Measurements from ENCODE around the gene ST7. TPM values are rescaled to one million over a fixed set of nuclear protein-coding genes. Genes with fewer than 3 reads are reported as not detected.

The ST7 gene
- total RNA-seq, 1 donor from 2014 or later, result 39.3 TPM

GRCh38 chr7:117134411-117134810 lies 181.1 kb downstream of the ST7 start:
- TF ChIP-seq EZH2 (IDR thresholded peaks at IDR 0.05; ENCODE audit: insufficient read depth, low read length), result no peak
- TF ChIP-seq, protein P1, sequence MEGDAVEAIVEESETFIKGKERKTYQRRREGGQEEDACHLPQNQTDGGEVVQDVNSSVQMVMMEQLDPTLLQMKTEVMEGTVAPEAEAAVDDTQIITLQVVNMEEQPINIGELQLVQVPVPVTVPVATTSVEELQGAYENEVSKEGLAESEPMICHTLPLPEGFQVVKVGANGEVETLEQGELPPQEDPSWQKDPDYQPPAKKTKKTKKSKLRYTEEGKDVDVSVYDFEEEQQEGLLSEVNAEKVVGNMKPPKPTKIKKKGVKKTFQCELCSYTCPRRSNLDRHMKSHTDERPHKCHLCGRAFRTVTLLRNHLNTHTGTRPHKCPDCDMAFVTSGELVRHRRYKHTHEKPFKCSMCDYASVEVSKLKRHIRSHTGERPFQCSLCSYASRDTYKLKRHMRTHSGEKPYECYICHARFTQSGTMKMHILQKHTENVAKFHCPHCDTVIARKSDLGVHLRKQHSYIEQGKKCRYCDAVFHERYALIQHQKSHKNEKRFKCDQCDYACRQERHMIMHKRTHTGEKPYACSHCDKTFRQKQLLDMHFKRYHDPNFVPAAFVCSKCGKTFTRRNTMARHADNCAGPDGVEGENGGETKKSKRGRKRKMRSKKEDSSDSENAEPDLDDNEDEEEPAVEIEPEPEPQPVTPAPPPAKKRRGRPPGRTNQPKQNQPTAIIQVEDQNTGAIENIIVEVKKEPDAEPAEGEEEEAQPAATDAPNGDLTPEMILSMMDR (IDR thresholded peaks at IDR 0.05; ENCODE audit: insufficient read depth, low read depth, low read length), result no peak

GRCh38 chr7:117134889-117135552 lies 181.7 kb downstream of the ST7 start:
- Histone ChIP-seq H4K20me1 (ENCODE audit: insufficient read depth, low read length) (no peaks in the 10 kb centered on the region), H3K9ac (ENCODE audit: low read length) (peak overlapping the region; percentile 2), H3K4me3 (ENCODE audit: insufficient read depth, low read depth, low read length) (no peak overlapping the region), H3K27ac (ENCODE audit: low read depth, low read length) (no peak overlapping the region), H3K9me3 (ENCODE audit: insufficient read depth, low read depth, low read length) (no peaks in the 10 kb centered on the region), H3K4me2 (ENCODE audit: low read length) (no peak overlapping the region), H3K79me2 (ENCODE audit: insufficient read depth, low read length) (no peaks in the 10 kb centered on the region), H3K27me3 (ENCODE audit: insufficient read depth, low read length) (no peaks in the 10 kb centered on the region), H2AFZ (ENCODE audit: low read depth, low read length) (no peak overlapping the region), H3K36me3 (ENCODE audit: insufficient read depth, low read length) (peaks cover 3% of the 10 kb centered on the region), H3K4me1 (ENCODE audit: insufficient read depth, low read length) (peaks cover 31% of the 10 kb centered on the region)
- H3K4me1 Mint-ChIP-seq (ENCODE audit: low read depth, unreplicated experiment), result peaks cover 58% of the 10 kb centered on the region
- peak; percentile 59 for DNase-seq (ENCODE audit: low read depth)
- no peaks in the 10 kb centered on the region for H3K9me3 Mint-ChIP-seq (ENCODE audit: unreplicated experiment)
- no peak for FAIRE-seq
- H3K4me3 Mint-ChIP-seq (ENCODE audit: unreplicated experiment), result no peak overlapping the region
- H3K27me3 Mint-ChIP-seq (ENCODE audit: low read depth, unreplicated experiment), result no peaks in the 10 kb centered on the region
- TF ChIP-seq EZH2 (IDR thresholded peaks at IDR 0.05; ENCODE audit: insufficient read depth, low read length), result no peak
- TF ChIP-seq, protein P1 (IDR thresholded peaks at IDR 0.05; ENCODE audit: insufficient read depth, low read depth, low read length), result no peak
- peak overlapping the region; percentile 73 for H3K27ac Mint-ChIP-seq (ENCODE audit: unreplicated experiment)
- peaks cover 8% of the 10 kb centered on the region for H3K36me3 Mint-ChIP-seq (ENCODE audit: low read depth, unreplicated experiment)

More at GRCh38 chr7:117134411-117134810, 181.1 kb downstream of the ST7 start:
- H3K27ac ChIP-seq (ENCODE audit: low read depth, low read length), result no peak overlapping the region
- peaks cover 2% of the 10 kb centered on the region for H3K36me3 ChIP-seq (ENCODE audit: insufficient read depth, low read length)
- Mint-ChIP-seq H3K4me3 (ENCODE audit: unreplicated experiment) (peak overlapping the region; percentile 41), H3K27ac (ENCODE audit: unreplicated experiment) (peak overlapping the region; percentile 73), H3K4me1 (ENCODE audit: low read depth, unreplicated experiment) (peaks cover 64% of the 10 kb centered on the region), H3K36me3 (ENCODE audit: low read depth, unreplicated experiment) (peaks cover 8% of the 10 kb centered on the region), H3K27me3 (ENCODE audit: low read depth, unreplicated experiment) (no peaks in the 10 kb centered on the region), H3K9me3 (ENCODE audit: unreplicated experiment) (no peaks in the 10 kb centered on the region)
- DNase-seq (ENCODE audit: low read depth) (no peak), FAIRE-seq (no peak)
- H3K27me3 ChIP-seq (ENCODE audit: insufficient read depth, low read length), result no peaks in the 10 kb centered on the region
- H3K9ac ChIP-seq (ENCODE audit: low read length), result peak overlapping the region; percentile 2
- no peak overlapping the region for H3K4me3 ChIP-seq (ENCODE audit: insufficient read depth, low read depth, low read length)
- H2AFZ ChIP-seq (ENCODE audit: low read depth, low read length), result no peak overlapping the region
- H4K20me1 ChIP-seq (ENCODE audit: insufficient read depth, low read length), result no peaks in the 10 kb centered on the region
- no peaks in the 10 kb centered on the region for H3K9me3 ChIP-seq (ENCODE audit: insufficient read depth, low read depth, low read length)
- H3K4me2 ChIP-seq (ENCODE audit: low read length), result no peak overlapping the region
- H3K79me2 ChIP-seq (ENCODE audit: insufficient read depth, low read length), result no peaks in the 10 kb centered on the region
- H3K4me1 ChIP-seq (ENCODE audit: insufficient read depth, low read length), result peaks cover 35% of the 10 kb centered on the region

GRCh38 chr7:117135553-117135891 lies 182.2 kb downstream of the ST7 start:
- Mint-ChIP-seq H3K36me3 (ENCODE audit: low read depth, unreplicated experiment) (peaks cover 8% of the 10 kb centered on the region), H3K27me3 (ENCODE audit: low read depth, unreplicated experiment) (no peaks in the 10 kb centered on the region), H3K4me1 (ENCODE audit: low read depth, unreplicated experiment) (peaks cover 54% of the 10 kb centered on the region), H3K27ac (ENCODE audit: unreplicated experiment) (no peak overlapping the region), H3K4me3 (ENCODE audit: unreplicated experiment) (no peak overlapping the region), H3K9me3 (ENCODE audit: unreplicated experiment) (no peaks in the 10 kb centered on the region)
- Histone ChIP-seq H3K4me2 (ENCODE audit: low read length) (no peak overlapping the region), H3K27me3 (ENCODE audit: insufficient read depth, low read length) (no peaks in the 10 kb centered on the region), H4K20me1 (ENCODE audit: insufficient read depth, low read length) (no peaks in the 10 kb centered on the region), H3K4me3 (ENCODE audit: insufficient read depth, low read depth, low read length) (no peak overlapping the region), H3K79me2 (ENCODE audit: insufficient read depth, low read length) (no peaks in the 10 kb centered on the region), H3K4me1 (ENCODE audit: insufficient read depth, low read length) (peaks cover 28% of the 10 kb centered on the region), H3K9me3 (ENCODE audit: insufficient read depth, low read depth, low read length) (no peaks in the 10 kb centered on the region), H3K36me3 (ENCODE audit: insufficient read depth, low read length) (peaks cover 5% of the 10 kb centered on the region), H3K9ac (ENCODE audit: low read length) (no peak overlapping the region), H3K27ac (ENCODE audit: low read depth, low read length) (no peak overlapping the region), H2AFZ (ENCODE audit: low read depth, low read length) (no peak overlapping the region)
- DNase-seq (ENCODE audit: low read depth), result no peak
- TF ChIP-seq, protein P1 (IDR thresholded peaks at IDR 0.05; ENCODE audit: insufficient read depth, low read depth, low read length), result no peak
- no peak for TF ChIP-seq EZH2 (IDR thresholded peaks at IDR 0.05; ENCODE audit: insufficient read depth, low read length)
- peak; percentile 13 for FAIRE-seq
